Transverse colon (tissue), 4 donors: ENCODE results near the gene AXDND1. TPM values are rescaled to one million over a fixed set of nuclear protein-coding genes. Genes with fewer than 3 reads are reported as not detected.

Source experiments
- DNase-seq: peaks from one replicate; pipeline ENCODE4 v3.0.0-alpha.2; 2019
- H3K27ac ChIP-seq, 4 donors: fragments of 200-600 bp; sonication (generic); 2 replicates each; pipeline ENCODE4 v1.5.1; 2016 to 2018; ENCODE audit warnings: inconsistent platforms in 4 of 4
- H3K27me3 ChIP-seq: fragments of 200-600 bp; sonication (generic); 2 replicates; pipeline ENCODE4 v1.5.1; 2017; ENCODE audit warnings: inconsistent platforms
- H3K36me3 ChIP-seq, 4 donors: fragments of 200-600 bp; sonication (generic); 2 replicates each; pipeline ENCODE4 v1.5.1; 2017 to 2019; ENCODE audit warnings: inconsistent platforms in 4 of 4
- H3K4me1 ChIP-seq, 4 donors: fragments of 200-600 bp; sonication (generic); 2 replicates each; pipeline ENCODE4 v1.5.1; 2017 to 2020; ENCODE audit warnings: inconsistent platforms in 4 of 4
- H3K4me3 ChIP-seq, 4 donors: fragments of 200-600 bp; sonication (generic); 1 replicate in 1 of 4; 2 replicates in 3 of 4; pipeline versions ENCODE4 v1.5.1 to v1.6.1; 2017 to 2019; ENCODE audit warnings: inconsistent platforms in 4 of 4
- H3K9me3 ChIP-seq, 2 donors: fragments of 200-600 bp; sonication (generic); 2 replicates each; pipeline ENCODE4 v1.5.1; 2017 to 2019; ENCODE audit warnings: inconsistent platforms in 2 of 2
- EP300 ChIP-seq: sonication (generic); formaldehyde crosslinking; IDR thresholded peaks from one replicate; pipeline ENCODE4 v1.6.1; 2017; ENCODE audit warnings: antibody characterized with exemption, low read depth
- POLR2A ChIP-seq: fragments of 450-650 bp; IDR thresholded peaks from one replicate; pipeline ENCODE4 v1.6.1; 2016; ENCODE audit warnings: antibody characterized with exemption, mild to moderate bottlenecking, moderate library complexity
- POLR2AphosphoS5 ChIP-seq, 3 donors: sonication (generic); formaldehyde crosslinking; IDR thresholded peaks; one replicate each; pipeline ENCODE4 v1.6.1; 2016; ENCODE audit warnings: antibody characterized with exemption in 3 of 3
- WGBS, 2 donors: methylation state at CpG; one replicate each; pipeline ENCODE4 v1.1.5; 2018; ENCODE audit warnings: low coverage in 1 of 2; 5-methylcytosine and 5-hydroxymethylcytosine counted together
- in situ Hi-C, 4 donors: fragments of 200-750 bp; cut with MboI; loops; one replicate each; pipeline versions ENCODE4 v1.15.0 to v1.15.1; 2017; ENCODE audit warnings: low sequenced_read_pairs in 3 of 4, low pct_ligation_motif_present in 1 of 4, low pct_unique_long_range_greater_than_20kb in 1 of 4
- intact Hi-C: fragments of 100-400 bp; cut with DNase I; formaldehyde crosslinking; loops from one replicate; pipeline ENCODE4 v1.15.1; 2023; ENCODE audit warnings: low total_unique reads
- total RNA-seq, 4 donors: library from RNA; depleted of rRNA; stranded (reverse); fragments of >200 nt; gene quantifications; one replicate each; pipeline ENCODE4 v1.1.0, GENCODE V29; 2016
- TF ChIP-seq, protein P1 (sequence below), 5 experiments: fragments of 200-600 bp in 3 of 5; fragments of 450-650 bp in 2 of 5; sonication (generic) in 3 of 5; IDR thresholded peaks; 1 replicate in 2 of 5; 2 replicates in 3 of 5; pipeline ENCODE4 v1.5.1; 2016 to 2017; ENCODE audit warnings: antibody characterized with exemption in 5 of 5, inconsistent platforms in 3 of 5, mild to moderate bottlenecking in 2 of 5, moderate library complexity in 1 of 5

The AXDND1 gene
- total RNA-seq, 4 donors from 2014 or later: 3.1 to 8.4 (median 4.0) TPM

DNA sequence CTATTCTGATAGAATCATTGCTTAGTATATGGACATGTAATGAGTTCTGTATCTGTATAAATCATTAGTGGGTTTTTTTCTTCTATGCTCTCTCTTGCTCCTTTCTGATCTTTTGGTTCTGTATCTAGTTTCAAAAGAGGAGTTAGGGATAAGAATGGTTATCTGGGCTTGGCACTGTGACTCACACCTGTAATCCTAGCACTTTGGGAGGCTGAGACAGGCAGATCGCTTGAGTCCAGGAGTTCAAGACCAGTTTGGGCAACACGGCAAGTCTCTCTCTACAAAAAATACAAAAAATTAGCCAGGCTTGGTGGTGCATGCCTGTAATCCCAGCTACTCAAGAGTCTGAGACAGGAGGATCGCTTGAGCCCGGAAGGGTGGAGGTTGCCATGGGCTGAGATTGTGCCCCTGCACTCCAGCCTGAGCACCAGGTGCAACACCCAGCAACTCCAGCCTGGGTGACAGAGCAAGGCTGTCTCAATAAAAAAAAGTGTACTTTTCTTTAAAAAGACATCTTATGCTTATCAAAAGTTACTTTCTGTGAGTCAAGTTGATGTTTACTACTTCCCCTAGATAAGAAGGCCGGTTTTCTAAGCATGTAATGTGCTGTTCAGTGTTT, 27.7 kb upstream of the AXDND1 start:
- TF ChIP-seq EP300 (no peak), POLR2AphosphoS5 (IDR thresholded peaks at IDR 0.05) (no peak), POLR2A (no peak)
- TF ChIP-seq, protein P1, sequence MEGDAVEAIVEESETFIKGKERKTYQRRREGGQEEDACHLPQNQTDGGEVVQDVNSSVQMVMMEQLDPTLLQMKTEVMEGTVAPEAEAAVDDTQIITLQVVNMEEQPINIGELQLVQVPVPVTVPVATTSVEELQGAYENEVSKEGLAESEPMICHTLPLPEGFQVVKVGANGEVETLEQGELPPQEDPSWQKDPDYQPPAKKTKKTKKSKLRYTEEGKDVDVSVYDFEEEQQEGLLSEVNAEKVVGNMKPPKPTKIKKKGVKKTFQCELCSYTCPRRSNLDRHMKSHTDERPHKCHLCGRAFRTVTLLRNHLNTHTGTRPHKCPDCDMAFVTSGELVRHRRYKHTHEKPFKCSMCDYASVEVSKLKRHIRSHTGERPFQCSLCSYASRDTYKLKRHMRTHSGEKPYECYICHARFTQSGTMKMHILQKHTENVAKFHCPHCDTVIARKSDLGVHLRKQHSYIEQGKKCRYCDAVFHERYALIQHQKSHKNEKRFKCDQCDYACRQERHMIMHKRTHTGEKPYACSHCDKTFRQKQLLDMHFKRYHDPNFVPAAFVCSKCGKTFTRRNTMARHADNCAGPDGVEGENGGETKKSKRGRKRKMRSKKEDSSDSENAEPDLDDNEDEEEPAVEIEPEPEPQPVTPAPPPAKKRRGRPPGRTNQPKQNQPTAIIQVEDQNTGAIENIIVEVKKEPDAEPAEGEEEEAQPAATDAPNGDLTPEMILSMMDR (IDR thresholded peaks at IDR 0.05): no peak
- in situ Hi-C loops (no loop called here), intact Hi-C loops (no loop called here)
- no peak overlapping the region for H3K27ac ChIP-seq
- no peaks in the 10 kb centered on the region for H3K4me1 ChIP-seq
- H3K27me3 ChIP-seq: no peaks in the 10 kb centered on the region
- H3K36me3 ChIP-seq: peaks cover 0 to 10% (median 4%) of the 10 kb centered on the region in 4 donors
- H3K4me3 ChIP-seq: no peak overlapping the region
- no peaks in the 10 kb centered on the region for H3K9me3 ChIP-seq
- 92 to 95% methylated on average over 2 to 5 of the region's 5 CpGs for WGBS, 2 donors
- no peak for DNase-seq

DNA sequence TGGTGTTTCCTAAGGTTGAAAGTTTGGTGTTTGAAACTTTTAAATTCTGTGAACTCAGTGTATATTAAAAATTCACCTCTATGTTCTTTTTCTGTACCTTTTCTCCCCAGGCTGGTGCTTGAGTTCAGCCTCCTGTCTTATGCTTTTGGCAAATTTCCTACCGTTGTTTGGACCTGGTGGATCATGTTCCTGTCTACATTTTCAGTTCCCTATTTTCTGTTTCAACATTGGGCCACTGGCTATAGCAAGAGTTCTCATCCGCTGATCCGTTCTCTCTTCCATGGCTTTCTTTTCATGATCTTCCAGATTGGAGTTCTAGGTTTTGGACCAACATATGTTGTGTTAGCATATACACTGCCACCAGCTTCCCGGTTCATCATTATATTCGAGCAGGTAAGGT, 24.9 kb upstream of the AXDND1 start:
- in situ Hi-C loops: no loop called here

DNA sequence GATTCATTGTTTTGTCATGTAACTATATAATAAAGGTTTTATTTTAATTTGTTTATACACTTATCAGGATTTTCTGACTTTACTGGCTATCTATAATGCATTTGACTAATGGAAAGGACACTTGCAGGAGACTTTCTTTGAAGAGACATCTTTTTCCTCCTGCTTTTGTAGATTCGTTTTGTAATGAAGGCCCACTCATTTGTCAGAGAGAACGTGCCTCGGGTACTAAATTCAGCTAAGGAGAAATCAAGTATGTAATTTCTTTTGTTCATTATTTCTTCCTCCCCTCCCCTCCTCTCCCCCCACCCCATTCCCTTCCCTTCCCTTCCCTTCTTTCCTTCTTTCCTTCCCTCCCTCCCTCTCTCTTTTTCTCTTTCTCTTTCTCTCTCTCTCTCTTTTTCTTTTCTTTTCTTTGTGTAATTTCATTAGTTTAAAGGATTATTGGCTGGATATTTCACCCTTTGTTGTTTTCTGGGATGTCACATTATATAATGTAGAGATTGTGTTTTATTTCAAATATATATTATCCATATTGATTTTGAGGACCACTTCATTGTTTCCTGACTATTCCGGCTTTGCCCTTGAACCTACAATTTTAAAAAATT, 23.7 kb upstream of the AXDND1 start:
- Histone ChIP-seq H3K27me3 (no peaks in the 10 kb centered on the region), H3K36me3 (peaks cover 0 to 40% (median 5%) of the 10 kb centered on the region in 4 donors), H3K27ac (no peak overlapping the region), H3K4me3 (no peak overlapping the region), H3K4me1 (no peaks in the 10 kb centered on the region), H3K9me3 (no peaks in the 10 kb centered on the region)
- in situ Hi-C loops: no loop called here
- intact Hi-C loops: no loop called here
- WGBS, 2 donors: 82 to 87% methylated on average over 4 of the region's 4 CpGs
- no peak for DNase-seq
- TF ChIP-seq, protein P1 (IDR thresholded peaks at IDR 0.05): no peak
- TF ChIP-seq POLR2AphosphoS5 (IDR thresholded peaks at IDR 0.05) (no peak), POLR2A (no peak), EP300 (no peak)

More for the DNA sequence above, 24.9 kb upstream of the AXDND1 start:
- TF ChIP-seq EP300 (no peak), POLR2AphosphoS5 (IDR thresholded peaks at IDR 0.05) (no peak), POLR2A (no peak)
- TF ChIP-seq, protein P1 (IDR thresholded peaks at IDR 0.05): no peak
- H3K4me1 ChIP-seq: no peaks in the 10 kb centered on the region
- intact Hi-C loops: no loop called here
- H3K27me3 ChIP-seq: no peaks in the 10 kb centered on the region
- 71 to 80% methylated on average over 5 of the region's 5 CpGs for WGBS, 2 donors
- peaks cover 0 to 32% (median 5%) of the 10 kb centered on the region in 4 donors for H3K36me3 ChIP-seq
- H3K9me3 ChIP-seq: no peaks in the 10 kb centered on the region
- no peak overlapping the region for H3K27ac ChIP-seq
- no peak overlapping the region for H3K4me3 ChIP-seq
- DNase-seq: no peak

DNA sequence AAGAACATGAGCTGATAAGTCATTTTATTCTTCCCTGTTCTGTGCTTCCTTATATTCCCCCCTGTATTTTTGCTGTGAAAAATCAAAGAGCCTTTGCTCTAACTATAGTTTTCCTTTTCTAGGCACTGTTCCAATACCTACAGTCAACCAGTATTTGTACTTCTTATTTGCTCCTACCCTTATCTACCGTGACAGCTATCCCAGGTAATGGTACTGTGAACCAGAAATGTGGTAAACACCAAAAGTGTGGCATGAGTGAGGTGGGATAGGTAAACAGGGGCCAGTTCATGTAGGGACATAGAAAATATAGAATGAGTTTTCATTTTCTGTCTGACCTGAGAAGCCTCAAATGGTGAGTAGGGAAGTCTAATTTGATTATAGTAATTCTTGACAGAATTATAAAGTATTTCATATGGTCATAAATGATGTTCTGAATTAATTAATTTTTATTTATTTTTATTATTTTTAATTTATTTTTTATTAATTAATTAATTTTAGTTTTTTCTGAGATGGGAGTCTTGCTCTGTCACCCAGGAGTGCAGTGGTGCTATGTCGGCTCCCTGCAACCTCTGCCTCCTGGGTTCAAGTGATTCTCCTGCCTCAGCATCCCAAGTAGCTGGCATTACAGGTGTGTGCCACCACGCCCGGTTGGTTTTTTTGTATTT, 22.9 kb upstream of the AXDND1 start:
- TF ChIP-seq, protein P1 (IDR thresholded peaks at IDR 0.05): no peak
- TF ChIP-seq POLR2A (no peak), EP300 (no peak), POLR2AphosphoS5 (IDR thresholded peaks at IDR 0.05) (no peak)
- Histone ChIP-seq H3K27ac (no peak overlapping the region), H3K9me3 (no peaks in the 10 kb centered on the region), H3K36me3 (peaks cover 0 to 40% (median 5%) of the 10 kb centered on the region in 4 donors), H3K4me1 (no peaks in the 10 kb centered on the region), H3K4me3 (no peak overlapping the region), H3K27me3 (no peaks in the 10 kb centered on the region)
- intact Hi-C loops: no loop called here
- 89 to 92% methylated on average over 4 of the region's 4 CpGs for WGBS, 2 donors
- in situ Hi-C loops: no loop called here
- DNase-seq: no peak
